H1 (cell line): Measurements from ENCODE around the gene CTSV. TPM values are rescaled to one million over a fixed set of nuclear protein-coding genes. Genes with fewer than 3 reads are reported as not detected.
A peak's percentile ranks its signal among the peaks of the same experiment; 100 is the strongest.

Experiments used
- CTCF ChIA-PET: fragments of 300-600 bp; sonication (Branson Sonifier 250); formaldehyde crosslinking; loops from one replicate; lab custom pipeline; 2021; ENCODE audit not compliant: partially characterized antibody; lab: Charles Lee
- POLR2A ChIA-PET: fragments of 300-600 bp; sonication (Branson Sonifier 250); formaldehyde crosslinking; loops from one replicate; lab custom pipeline; 2021; ENCODE audit warnings: inconsistent platforms; ENCODE audit not compliant: partially characterized antibody; lab: Charles Lee
- DNase-seq, 2 experiments: peaks; one replicate each; pipeline versions ENCODE4 v3.0.0 to v3.0.0-alpha.2; 2010 to 2022; ENCODE audit warnings: low spot score in 2 of 2, low read depth in 1 of 2, mixed read lengths in 1 of 2
- FAIRE-seq: peaks from 2 replicates; lab custom pipeline; 2011; peaks lifted over from hg19 to GRCh38; lab: Jason Lieb, UNC
- H2AFZ ChIP-seq: 2 replicates; pipeline ENCODE4 v1.8.1; 2012; ENCODE audit warnings: low read length, inconsistent platforms
- H2AK5ac ChIP-seq: 2 replicates; pipeline ENCODE4 v1.6.1; 2013; ENCODE audit warnings: low read depth, low read length
- H2BK120ac ChIP-seq: replicated peaks from 2 replicates; pipeline ENCODE3; 2013; ENCODE audit warnings: low read depth, low read length, inconsistent platforms
- H2BK12ac ChIP-seq: 2 replicates; pipeline ENCODE4 v1.6.1; 2013; ENCODE audit warnings: low read depth, low read length
- H2BK15ac ChIP-seq: 2 replicates; pipeline ENCODE4 v1.6.1; 2013; ENCODE audit warnings: low read length
- H2BK20ac ChIP-seq: 2 replicates; pipeline ENCODE4 v1.6.1; 2013; ENCODE audit warnings: low read length
- H2BK5ac ChIP-seq: 2 replicates; pipeline ENCODE4 v1.6.1; 2013; ENCODE audit warnings: low read depth, low read length
- H3K14ac ChIP-seq: 2 replicates; pipeline ENCODE4 v1.6.1; 2013; ENCODE audit warnings: inconsistent platforms; ENCODE audit not compliant: insufficient read length
- H3K18ac ChIP-seq: 2 replicates; pipeline ENCODE4 v1.6.1; 2013; ENCODE audit warnings: low read length; ENCODE audit errors: extremely low read depth
- H3K23ac ChIP-seq: 2 replicates; pipeline ENCODE4 v1.6.1; 2013; ENCODE audit warnings: inconsistent platforms; ENCODE audit not compliant: insufficient read length
- H3K23me2 ChIP-seq: 2 replicates; pipeline ENCODE4 v1.6.1; 2013; ENCODE audit warnings: low read depth, low read length
- H3K27ac ChIP-seq: 2 replicates; pipeline ENCODE4 v1.6.1; 2011; ENCODE audit warnings: low read depth, low read length, inconsistent platforms
- H3K27me3 ChIP-seq, 4 experiments: replicated peaks in 1 of 4; 1 replicate in 1 of 4; 2 replicates in 3 of 4; pipeline versions ENCODE4 v1.6.1 to v1.8.1; 2011 to 2013; ENCODE audit warnings: low read length in 3 of 4, mild to moderate bottlenecking in 3 of 4, inconsistent platforms in 2 of 4, mixed read lengths in 2 of 4, moderate library complexity in 1 of 4; ENCODE audit not compliant: control insufficient read depth in 3 of 4, insufficient read depth in 3 of 4; ENCODE audit errors: extremely low read depth in 1 of 4
- H3K36me3 ChIP-seq, 4 experiments: 2 replicates each; pipeline versions ENCODE4 v1.6.1 to v1.8.1; 2011 to 2013; ENCODE audit warnings: mild to moderate bottlenecking in 4 of 4, low read length in 3 of 4, moderate library complexity in 2 of 4, control low read depth in 1 of 4, inconsistent platforms in 1 of 4; ENCODE audit not compliant: insufficient read depth in 4 of 4, control insufficient read depth in 2 of 4
- H3K4ac ChIP-seq: replicated peaks from 2 replicates; pipeline ENCODE3; 2013; ENCODE audit warnings: low read length, low read depth, mixed read lengths, inconsistent platforms; ENCODE audit not compliant: insufficient read length
- H3K4me1 ChIP-seq, 4 experiments: replicated peaks in 1 of 4; 1 replicate in 1 of 4; 2 replicates in 3 of 4; pipeline versions ENCODE4 v1.6.1 to v1.8.1; 2011 to 2013; ENCODE audit warnings: low read length in 3 of 4, inconsistent platforms in 2 of 4, mixed read lengths in 1 of 4; ENCODE audit not compliant: insufficient read depth in 4 of 4, control insufficient read depth in 3 of 4
- H3K4me2 ChIP-seq, 2 experiments: 2 replicates each; pipeline versions ENCODE4 v1.6.1 to v1.8.1; 2011 to 2013; ENCODE audit warnings: low read depth in 2 of 2, low read length in 2 of 2, control low read depth in 1 of 2, inconsistent platforms in 1 of 2, mild to moderate bottlenecking in 1 of 2; ENCODE audit not compliant: insufficient read depth in 1 of 2
- H3K4me3 ChIP-seq, 4 experiments: fragments of 200-600, 300-600 bp in 1 of 4; sonication (generic), shearing (Covaris generic), sonication (Bioruptor Twin) in 1 of 4; 2 replicates each; pipeline versions ENCODE4 v1.5.1 to v1.8.1; 2011 to 2016; ENCODE audit warnings: low read length in 4 of 4, low read depth in 3 of 4, control low read depth in 2 of 4, inconsistent platforms in 2 of 4, mild to moderate bottlenecking in 2 of 4, mixed read lengths in 1 of 4, moderate library complexity in 1 of 4; ENCODE audit not compliant: insufficient read depth in 2 of 4; ENCODE audit errors: extremely low read depth in 1 of 4
- H3K56ac ChIP-seq: replicated peaks from 2 replicates; pipeline ENCODE3; 2013; ENCODE audit warnings: low read depth, mild to moderate bottlenecking, mixed read lengths, low read length, inconsistent platforms; ENCODE audit not compliant: insufficient read length
- H3K79me1 ChIP-seq: 2 replicates; pipeline ENCODE4 v1.6.1; 2013; ENCODE audit warnings: low read depth, low read length, control low read depth
- H3K79me2 ChIP-seq, 2 experiments: 2 replicates each; pipeline versions ENCODE4 v1.6.1 to v1.8.1; 2012 to 2013; ENCODE audit warnings: low read length in 2 of 2, mild to moderate bottlenecking in 2 of 2, inconsistent platforms in 1 of 2; ENCODE audit not compliant: insufficient read depth in 2 of 2, control insufficient read depth in 1 of 2
- H3K9ac ChIP-seq, 4 experiments: replicated peaks in 1 of 4; 1 replicate in 1 of 4; 2 replicates in 3 of 4; pipeline versions ENCODE4 v1.6.1 to v1.8.1; 2011 to 2013; ENCODE audit warnings: low read depth in 3 of 4, low read length in 3 of 4, control low read depth in 2 of 4, mild to moderate bottlenecking in 2 of 4, moderate library complexity in 2 of 4, inconsistent platforms in 1 of 4; ENCODE audit errors: extremely low read depth in 1 of 4
- H3K9me3 ChIP-seq, 2 experiments: 2 replicates each; pipeline versions ENCODE4 v1.6.1 to v1.8.1; 2012 to 2013; ENCODE audit warnings: mild to moderate bottlenecking in 2 of 2, moderate library complexity in 2 of 2, control low read depth in 1 of 2, inconsistent platforms in 1 of 2, low read depth in 1 of 2, low read length in 1 of 2, mixed read lengths in 1 of 2; ENCODE audit not compliant: insufficient read depth in 2 of 2
- H4K20me1 ChIP-seq, 2 experiments: replicated peaks in 1 of 2; 2 replicates each; pipeline versions ENCODE3 to v1.8.1; 2011 to 2013; ENCODE audit warnings: inconsistent platforms in 2 of 2, low read length in 2 of 2, mild to moderate bottlenecking in 1 of 2; ENCODE audit not compliant: insufficient read depth in 2 of 2, control insufficient read depth in 1 of 2
- H4K5ac ChIP-seq: 2 replicates; pipeline ENCODE4 v1.6.1; 2013; ENCODE audit warnings: low read length, low read depth, mixed read lengths, inconsistent platforms; ENCODE audit not compliant: insufficient read length
- H4K8ac ChIP-seq: 2 replicates; pipeline ENCODE4 v1.8.0; 2013; ENCODE audit warnings: mild to moderate bottlenecking, moderate library complexity, low read length, inconsistent platforms; ENCODE audit not compliant: insufficient read depth; ENCODE audit errors: extremely low read depth
- H4K91ac ChIP-seq: replicated peaks from 2 replicates; pipeline ENCODE3; 2013; ENCODE audit warnings: low read length, mixed read lengths, inconsistent platforms; ENCODE audit not compliant: insufficient read length
- BCL11A ChIP-seq, 2 experiments: IDR thresholded peaks; one replicate each; pipeline ENCODE4 v1.6.1; 2011; ENCODE audit warnings: low read depth in 2 of 2, low read length in 2 of 2, mild to moderate bottlenecking in 2 of 2
- E2F6 ChIP-seq: IDR thresholded peaks from 2 replicates; pipeline ENCODE4 v1.6.1; 2012; ENCODE audit warnings: inconsistent platforms
- EGR1 ChIP-seq: IDR thresholded peaks from 2 replicates; pipeline ENCODE4 v1.6.1; 2011; ENCODE audit warnings: low read depth, low read length, borderline replicate concordance
- EZH2 ChIP-seq: fragments of 200-600 bp; sonication (generic); IDR thresholded peaks from 2 replicates; pipeline ENCODE4 v1.7.1; 2012; ENCODE audit warnings: low read depth, mild to moderate bottlenecking, moderate library complexity, low read length, inconsistent platforms; ENCODE audit not compliant: severe bottlenecking
- GTF2F1 ChIP-seq: IDR thresholded peaks from 2 replicates; pipeline ENCODE4 v1.6.1; 2012; ENCODE audit warnings: low read depth, low read length, improper control_type of control experiment, borderline replicate concordance
- HDAC2 ChIP-seq, 2 experiments: fragments of 300-600 bp in 1 of 2; sonication (generic) in 1 of 2; IDR thresholded peaks; 2 replicates each; pipeline ENCODE4 v1.6.1; 2011 to 2012; ENCODE audit warnings: low read depth in 2 of 2, low read length in 2 of 2, mild to moderate bottlenecking in 2 of 2, moderate library complexity in 2 of 2, borderline replicate concordance in 1 of 2, inconsistent platforms in 1 of 2
- JUN ChIP-seq: IDR thresholded peaks from 2 replicates; pipeline ENCODE4 v1.6.1; 2011; ENCODE audit warnings: low read depth, mild to moderate bottlenecking, improper control_type of control experiment, low read length
- KDM5A ChIP-seq: fragments of 200-600 bp; IDR thresholded peaks from 2 replicates; pipeline ENCODE4 v1.7.1; 2012; ENCODE audit warnings: mild to moderate bottlenecking, low read length, inconsistent platforms, mixed read lengths
- NRF1 ChIP-seq: IDR thresholded peaks from 2 replicates; pipeline ENCODE4 v1.6.1; 2011; ENCODE audit warnings: mild to moderate bottlenecking, low read depth, low read length, improper control_type of control experiment
- POU5F1 ChIP-seq: IDR thresholded peaks from 2 replicates; pipeline ENCODE4 v1.6.1; 2011; ENCODE audit warnings: low read depth, mild to moderate bottlenecking, low read length, moderate library complexity
- RBBP5 ChIP-seq: IDR thresholded peaks from 2 replicates; pipeline ENCODE4 v1.7.1; 2012; ENCODE audit warnings: low read depth, mild to moderate bottlenecking, inconsistent platforms, low read length, moderate library complexity, borderline replicate concordance
- SP4 ChIP-seq: IDR thresholded peaks from 2 replicates; pipeline ENCODE4 v1.6.1; 2012; ENCODE audit warnings: low read length, inconsistent platforms
- TAF1 ChIP-seq: IDR thresholded peaks from 2 replicates; pipeline ENCODE4 v1.6.1; 2011; ENCODE audit warnings: mild to moderate bottlenecking, low read depth, low read length
- WGBS, 2 experiments: shearing (Covaris generic) in 1 of 2; methylation state at CpG; one replicate each; pipeline versions ENCODE4 v1.1.6 to v1.1.7; 2013 to 2015; ENCODE audit warnings: low lambda C conversion rate in 2 of 2, mixed read lengths in 2 of 2, inconsistent platforms in 1 of 2, low coverage in 1 of 2, missing lambda C conversion rate in 1 of 2; ENCODE audit not compliant: insufficient replicate concordance in 2 of 2, insufficient coverage in 1 of 2, insufficient read length in 1 of 2; ENCODE audit errors: extremely low coverage in 1 of 2, missing lambda C conversion rate in 1 of 2; 5-methylcytosine and 5-hydroxymethylcytosine counted together
- polyA plus RNA-seq, 7 experiments: library from polyadenylated mRNA; depleted of rRNA in 3 of 7; stranded (reverse) in 5 of 7; unstranded in 2 of 7; fragments of >200 nt in 5 of 7; fragments of 200-250 nt in 2 of 7; gene quantifications; 1 replicate in 5 of 7; 2 replicates in 1 of 7; 4 replicates in 1 of 7; pipeline versions ENCODE4 v1.2.1 to v1.2.3, GENCODE V29; 2011 to 2013; ENCODE audit warnings: missing spikeins in 2 of 7, mixed read lengths in 2 of 7
- total RNA-seq: library from RNA; stranded (reverse); fragmentation: NEBNext Ultra II Directional; extraction: Animal tissue kit (Norgen Biotek cat#: 25700); gene quantifications from 2 replicates; pipeline ENCODE4 v1.2.1, GENCODE V29; 2021

The CTSV gene
- total and polyA plus RNA-seq, 2 of the 8 experiments (the other 6 are each of a cell fraction or from before 2014, with no cell fraction given), result 91.0 to 114 TPM

DNA sequence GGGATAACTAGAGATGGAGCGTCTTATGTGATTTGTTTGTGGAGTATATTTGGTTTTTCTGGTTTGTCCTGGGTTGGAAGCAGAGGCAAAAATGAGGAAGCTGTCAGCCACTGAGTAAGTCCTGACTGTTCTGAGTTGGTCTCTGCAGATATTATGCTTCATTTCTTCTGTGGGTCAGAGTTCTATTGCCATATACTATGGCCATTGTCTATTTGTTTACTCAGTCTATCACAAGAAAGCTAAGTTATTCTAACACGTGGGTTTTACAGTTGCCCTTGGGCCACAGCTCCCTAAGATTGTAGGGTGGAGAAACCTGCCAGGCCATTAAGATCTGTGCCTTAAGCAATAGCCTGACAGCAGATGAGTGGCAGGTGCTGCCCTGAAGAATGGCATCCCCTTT lies 3.0 kb upstream of the CTSV start:
- H3K79me1 ChIP-seq, result peaks cover 5% of the 10 kb centered on the region
- no peak overlapping the region for H4K8ac ChIP-seq
- H3K9ac ChIP-seq, result no peak overlapping the region
- no peak overlapping the region for H2BK120ac ChIP-seq
- H3K4me2 ChIP-seq, result no peak overlapping the region
- H2BK15ac ChIP-seq, result peak overlapping the region; percentile 72; the same call in 1 of the 2 replicates
- H2BK20ac ChIP-seq, result no peak overlapping the region
- CTCF ChIA-PET, result interaction anchor here (0.6 kb wide), 1 partner anchor 57 kb away, joined by 3 read pairs; no protein-coding TSS in a partner anchor
- no peak overlapping the region; the same call in 1 of the 2 replicates for H2BK12ac ChIP-seq
- H3K4me3 ChIP-seq, result no peak overlapping the region
- 80% methylated on average over 2 of the region's 2 CpGs; no CpG with 5 or more reads in 1 of the 2 experiments for WGBS, 2 experiments
- 0 out of 7 replicates have a peak, but pooled peaks cover 0 to 3% (median 0%) of the 10 kb centered on the region in 4 experiments for H3K27me3 ChIP-seq
- H4K91ac ChIP-seq, result no peak overlapping the region
- no peak for DNase-seq
- H3K56ac ChIP-seq, result no peak overlapping the region
- peaks cover 0 to 15% of the 10 kb centered on the region in 2 experiments; a peak in 2 of 4 replicates for H3K79me2 ChIP-seq
- no peak overlapping the region for H4K5ac ChIP-seq
- H3K14ac ChIP-seq, result no peak overlapping the region
- no peak overlapping the region for H2AFZ ChIP-seq
- H3K23me2 ChIP-seq, result peaks cover 11% of the 10 kb centered on the region
- H4K20me1 ChIP-seq, result peaks cover 0 to 5% of the 10 kb centered on the region in 2 experiments
- no peak overlapping the region for H2BK5ac ChIP-seq
- POLR2A ChIA-PET, result interaction anchor here (0.8 kb wide), 1 partner anchor 20 kb away, joined by 4 read pairs; no protein-coding TSS in a partner anchor
- H3K27ac ChIP-seq, result no peak overlapping the region
- peaks cover 0 to 4% of the 10 kb centered on the region in 2 experiments; a peak in 2 of 4 replicates for H3K9me3 ChIP-seq
- H3K18ac ChIP-seq, result no peak overlapping the region
- H3K4me1 ChIP-seq, result peaks cover 0 to 17% (median 13%) of the 10 kb centered on the region in 4 experiments
- FAIRE-seq, result no peak
- peaks cover 0 to 9% (median 7%) of the 10 kb centered on the region in 4 experiments; a peak in 6 of 8 replicates for H3K36me3 ChIP-seq
- H2AK5ac ChIP-seq, result no peak overlapping the region
- no peak overlapping the region for H3K4ac ChIP-seq
- no peak overlapping the region for H3K23ac ChIP-seq
- no peak for TF ChIP-seq KDM5A
- no peak for TF ChIP-seq BCL11A (IDR thresholded peaks at IDR 0.05; ENCODE audit: low read depth in 2 of 2, low read length in 2 of 2)
- TF ChIP-seq GTF2F1, result no peak
- TF ChIP-seq JUN, result no peak
- TF ChIP-seq NRF1, result no peak
- no peak for TF ChIP-seq RBBP5
- no peak for TF ChIP-seq EZH2
- no peak for TF ChIP-seq POU5F1
- TF ChIP-seq EGR1, result no peak
- TF ChIP-seq SP4, result no peak
- TF ChIP-seq HDAC2 (IDR thresholded peaks at IDR 0.05; ENCODE audit: borderline replicate concordance in 1 of 2, low read depth in 2 of 2, low read length in 2 of 2), result no peak
- TF ChIP-seq TAF1, result no peak
- TF ChIP-seq E2F6, result no peak
